Right renal cortex interstitium (tissue), 3 donors: ENCODE measurements around the gene DNER. TPM values are rescaled to one million over a fixed set of nuclear protein-coding genes. Genes with fewer than 3 reads are reported as not detected.
"Not testable (repeated sequence)": the region's sequence is repeated elsewhere in the genome, so short reads cannot be mapped to it uniquely, and the experiment has no call there.

Experiments
- DNase-seq, 3 donors: peaks; one replicate each; pipeline ENCODE4 v3.0.0-alpha.2; 2013; ENCODE audit warnings: low read depth in 3 of 3, low spot score in 2 of 3
- polyA plus RNA-seq, 3 donors: library from polyadenylated mRNA; unstranded; fragments of 120-200 nt; gene quantifications; one replicate each; pipeline ENCODE4 v1.2.1, GENCODE V29; 2013; ENCODE audit not compliant: insufficient read length in 3 of 3

The DNER gene
- polyA plus RNA-seq, 3 donors, result 66.7 to 67.9 (median 67.7) TPM

DNA sequence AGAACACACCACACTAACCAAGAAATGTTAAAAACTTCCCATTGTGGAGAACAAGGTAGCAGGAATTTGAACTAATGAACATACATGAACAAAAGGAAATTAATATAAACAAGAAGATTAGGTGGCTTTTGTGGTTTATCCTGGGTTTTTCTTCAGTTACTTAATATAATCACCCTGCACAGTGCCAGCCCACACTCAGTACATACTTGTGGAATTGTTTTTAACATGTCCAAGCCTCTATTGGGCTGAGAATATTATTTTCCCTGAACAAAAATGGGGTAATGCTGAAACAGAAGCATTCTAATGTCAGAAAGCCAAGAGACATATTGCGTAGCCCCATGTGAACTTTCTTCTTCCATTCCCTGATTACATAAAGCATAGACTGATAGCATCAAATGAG lies 202.8 kb downstream of the DNER start:
- DNase-seq, result no peak

- not testable (repeated sequence) for DNase-seq
Observed at GRCh38 chr2:229506699-229507098, 207.7 kb downstream of the DNER start.

DNA sequence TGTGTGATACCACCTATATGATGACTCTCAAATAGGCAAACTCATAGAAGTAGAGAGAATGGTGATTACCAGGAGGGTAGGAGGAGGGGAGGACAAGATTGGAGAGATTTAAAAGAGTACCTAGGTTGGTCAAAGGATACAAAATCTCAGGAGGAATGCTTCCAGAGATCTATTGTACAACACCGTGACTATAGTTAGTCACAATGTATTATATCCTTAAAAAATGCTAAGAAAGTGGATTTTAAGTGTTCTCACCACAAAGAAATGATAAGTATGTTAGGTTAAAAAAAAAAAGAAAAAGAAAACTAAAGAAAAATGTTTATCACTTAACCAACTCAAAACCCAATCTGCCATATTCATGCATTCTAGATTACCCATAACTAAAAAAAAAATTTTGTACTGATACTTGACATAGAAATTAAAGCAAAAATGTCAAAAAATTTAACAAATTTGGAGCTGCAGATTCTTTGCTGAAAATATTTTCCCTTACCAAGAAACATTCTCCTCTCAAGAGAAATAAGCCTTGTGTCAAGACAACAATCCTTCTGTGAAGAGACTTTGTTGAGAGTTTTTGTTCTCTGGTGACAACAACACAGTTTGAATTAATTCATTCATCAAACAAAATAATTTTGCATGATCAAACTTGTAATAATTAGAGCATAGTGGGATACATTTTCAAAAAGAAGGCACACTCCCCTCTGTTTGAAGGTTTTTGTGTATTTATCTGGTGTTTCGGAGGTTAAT lies 213.1 kb downstream of the DNER start:
- DNase-seq, result no peak

GRCh38 chr2:229492034-229492433 lies 222.3 kb downstream of the DNER start:
- DNase-seq, result no peak

DNA sequence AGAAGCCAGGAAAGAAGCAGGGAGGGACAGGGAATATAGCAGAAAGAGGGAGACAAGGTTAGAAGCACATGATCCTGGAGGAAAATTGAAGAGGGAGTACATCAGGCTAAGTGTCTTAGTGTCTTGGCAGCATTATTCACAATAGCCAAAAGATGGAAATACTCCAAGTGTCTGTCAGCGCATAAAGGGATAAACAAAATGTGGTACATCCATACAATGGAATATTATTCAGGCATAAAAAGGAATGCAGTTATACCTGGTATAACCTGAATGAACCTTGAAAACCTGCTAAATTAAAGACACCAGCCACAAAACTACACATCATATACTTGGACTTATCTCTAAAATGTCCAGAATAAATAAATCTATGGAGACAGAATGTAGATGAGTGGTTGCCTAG lies 224.2 kb downstream of the DNER start:
- DNase-seq, result no peak

- no peak for DNase-seq
Observed at GRCh38 chr2:229489016-229489415, 225.3 kb downstream of the DNER start.

DNA sequence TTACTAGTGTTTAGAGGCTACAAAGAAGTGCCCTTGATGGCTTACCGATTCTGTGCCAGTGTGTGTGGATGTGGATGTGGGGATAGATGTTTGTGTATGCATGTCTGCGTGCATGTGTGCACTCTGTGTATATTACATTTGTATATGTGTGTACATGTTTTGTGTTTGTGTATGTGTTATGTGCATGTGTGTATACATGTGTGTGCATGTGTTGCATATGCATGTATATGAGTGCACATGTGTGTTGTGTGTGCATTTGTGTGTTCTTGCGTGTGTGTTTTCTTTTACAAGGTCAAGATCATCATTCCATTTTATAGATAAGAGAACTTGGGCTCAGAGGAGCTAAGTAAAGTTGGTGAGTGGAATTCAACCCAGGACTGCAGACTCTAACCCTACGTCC lies 226.1 kb downstream of the DNER start:
- DNase-seq, result no peak

- DNase-seq, result no peak
Observed at GRCh38 chr2:229486673-229487072, 227.7 kb downstream of the DNER start.

DNA sequence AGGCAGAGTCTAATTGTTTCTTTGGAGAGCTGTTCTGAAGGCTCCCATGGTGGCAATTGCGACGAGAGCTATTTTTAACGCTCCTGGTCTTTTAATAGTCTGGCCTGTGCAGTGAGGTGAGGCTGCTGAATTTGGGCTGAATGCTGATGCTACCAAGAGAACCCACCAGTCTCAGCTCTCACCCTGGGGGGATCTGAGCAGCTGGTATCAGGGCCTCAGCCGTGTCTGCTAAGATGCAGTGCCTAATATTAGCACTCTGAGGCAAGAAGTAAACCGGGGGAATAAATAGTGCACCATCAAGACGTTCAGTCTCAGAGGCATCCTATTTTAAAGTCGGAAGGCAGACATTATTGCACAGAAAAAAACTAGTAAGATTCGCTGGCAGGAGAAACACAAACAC lies 228.5 kb downstream of the DNER start:
- no peak for DNase-seq

- no peak for DNase-seq
Observed at GRCh38 chr2:229477269-229477755, 237.0 kb downstream of the DNER start.

GRCh38 chr2:229475778-229476177 lies 238.6 kb downstream of the DNER start:
- no peak for DNase-seq

DNA sequence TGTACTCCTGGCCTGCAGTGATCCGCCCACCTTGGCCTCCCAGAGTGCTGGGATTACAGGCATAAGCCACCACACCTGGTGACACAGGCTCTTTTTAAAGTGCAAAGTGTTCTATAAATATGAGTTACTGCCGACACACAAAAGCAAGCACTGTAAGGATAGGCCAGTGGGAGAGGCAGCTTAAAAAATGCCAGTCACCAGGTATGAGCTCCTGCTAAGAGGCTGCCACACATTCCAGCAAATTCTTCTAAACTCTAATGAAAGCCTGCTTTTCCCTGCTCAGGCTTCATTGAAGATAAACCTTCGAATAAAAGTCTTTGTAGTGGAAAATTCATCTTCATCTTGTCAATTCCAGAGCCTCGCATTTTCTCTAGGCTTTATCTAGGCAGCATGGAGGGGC lies 240.2 kb downstream of the DNER start:
- DNase-seq, result no peak

DNA sequence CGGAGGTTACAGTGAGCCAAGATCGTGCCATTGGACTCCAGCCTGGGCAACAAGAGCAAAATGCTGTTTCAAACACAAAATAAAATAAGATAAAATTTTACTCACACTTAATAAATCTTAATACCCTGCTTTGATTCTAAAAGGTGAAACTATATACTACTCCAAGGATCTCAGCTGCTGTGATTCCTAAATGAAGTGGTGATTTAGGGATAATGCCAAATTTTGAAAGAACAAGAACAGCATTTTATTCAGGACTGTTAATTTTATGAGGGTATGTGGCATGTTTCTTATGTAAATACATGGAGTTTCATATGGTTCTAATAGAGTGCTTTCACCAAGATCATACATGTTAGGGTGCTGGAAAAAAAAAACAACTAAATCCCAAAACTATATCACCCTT lies 243.6 kb downstream of the DNER start:
- DNase-seq, result no peak

DNA sequence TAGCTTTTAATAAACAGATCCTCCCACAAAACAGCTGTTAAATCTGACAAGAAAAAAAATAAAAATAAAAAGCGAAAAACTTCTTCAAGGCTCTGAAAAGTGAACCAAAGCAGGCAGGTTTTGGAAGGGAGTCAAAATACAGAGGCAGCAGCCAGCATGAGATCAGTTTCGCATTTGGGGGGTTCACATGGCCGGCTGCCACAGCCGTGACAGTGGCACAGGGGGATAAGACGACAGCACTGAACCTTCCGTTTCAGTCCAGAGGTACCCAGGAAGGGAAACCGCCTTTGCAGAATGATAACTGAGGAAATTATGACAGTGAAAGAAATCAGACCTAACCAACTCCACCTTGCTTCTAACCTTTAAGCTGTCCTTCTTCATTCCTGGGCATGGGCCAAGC lies 246.6 kb downstream of the DNER start:
- DNase-seq, result no peak

GRCh38 chr2:229463841-229464346 lies 250.5 kb downstream of the DNER start:
- no peak for DNase-seq

DNA sequence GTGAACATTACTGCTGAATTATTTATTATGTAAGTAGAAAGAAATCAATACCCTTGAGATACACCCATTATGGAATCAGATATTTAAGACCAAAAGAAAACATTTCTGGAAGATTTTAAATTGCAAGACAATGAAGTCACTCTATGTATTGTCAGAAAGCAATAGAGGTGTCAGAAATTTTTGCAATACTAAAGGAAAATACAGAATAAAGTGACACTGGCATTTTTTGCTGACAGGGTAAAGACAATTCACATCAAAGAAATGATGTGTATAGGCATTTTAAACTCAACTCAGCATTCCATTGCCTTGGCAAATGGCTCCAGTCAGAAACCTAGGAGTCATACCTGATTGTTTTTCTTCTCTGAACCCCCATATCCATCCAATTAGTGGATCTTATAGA lies 252.2 kb downstream of the DNER start:
- DNase-seq, result no peak

DNA sequence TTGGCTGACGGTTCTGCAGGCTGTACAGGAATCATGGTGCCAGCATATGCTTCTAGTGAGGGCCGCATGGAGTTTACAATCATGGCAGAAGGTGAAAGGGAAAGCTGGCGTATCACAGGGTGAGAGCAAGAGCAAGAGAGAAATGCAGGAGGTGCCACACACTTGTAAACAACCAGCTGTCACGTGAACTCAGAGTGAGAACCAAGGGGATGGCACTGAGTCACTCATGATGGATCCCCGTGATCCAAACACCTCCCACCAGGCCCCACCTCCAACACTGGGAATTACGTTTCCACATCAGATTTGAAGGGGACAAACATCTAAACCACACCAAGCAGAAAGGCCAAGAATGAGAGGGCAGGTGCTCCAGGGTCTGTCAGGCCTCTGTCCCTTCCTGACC lies 258.3 kb downstream of the DNER start:
- no peak for DNase-seq

DNA sequence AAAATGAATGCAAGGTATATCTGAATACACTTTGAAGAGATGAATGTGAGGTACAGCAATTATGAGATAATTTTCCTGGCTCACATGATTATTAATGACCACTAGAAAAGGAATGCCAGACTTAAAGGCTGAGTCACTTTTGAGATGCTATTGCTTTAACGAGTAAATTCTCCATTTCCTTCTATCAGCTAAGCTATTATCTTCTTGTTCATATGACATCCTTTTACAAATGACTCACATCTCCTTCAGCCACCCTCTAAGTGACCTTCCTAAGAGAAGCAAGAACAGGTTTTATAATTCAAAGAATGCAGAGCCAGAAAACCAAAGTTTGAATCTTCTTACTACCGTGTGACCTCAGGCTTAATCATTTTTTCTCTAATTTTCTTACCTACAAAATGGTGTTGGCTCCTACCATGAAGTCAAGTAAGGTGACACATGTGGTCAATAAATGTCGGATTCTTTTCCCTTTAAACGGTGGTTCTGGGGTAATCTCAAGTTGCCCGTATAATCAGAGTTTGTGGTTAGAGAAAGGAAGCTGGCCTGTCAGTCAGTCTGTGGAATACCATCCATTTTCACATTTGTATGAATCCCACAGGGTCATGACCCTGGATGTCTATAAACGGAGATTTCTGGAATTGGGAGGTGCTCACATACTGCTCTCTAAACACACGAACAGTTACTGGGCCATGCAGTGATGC lies 259.3 kb downstream of the DNER start:
- no peak for DNase-seq

DNA sequence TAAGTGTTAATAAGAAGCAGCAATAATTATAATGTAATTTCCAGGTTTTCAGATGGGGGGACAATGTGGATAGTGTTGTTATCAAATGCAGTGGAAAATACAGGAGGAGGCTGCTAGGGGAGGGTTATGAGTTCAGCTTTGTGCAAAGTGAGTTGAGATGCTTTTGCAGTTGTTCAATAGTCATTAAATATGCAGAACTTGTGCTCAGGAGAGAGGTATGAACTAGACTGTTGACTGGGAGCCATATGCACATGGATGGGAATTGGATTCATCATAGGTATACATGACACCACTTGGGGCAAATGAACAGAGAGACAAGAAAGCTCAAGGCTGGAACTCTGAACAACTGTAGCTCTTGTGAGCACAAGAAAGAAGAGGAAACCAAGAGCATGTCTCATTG lies 261.1 kb downstream of the DNER start:
- DNase-seq, result no peak

GRCh38 chr2:229451852-229452251 lies 262.5 kb downstream of the DNER start:
- DNase-seq, result no peak

GRCh38 chr2:229447227-229447626 lies 267.1 kb downstream of the DNER start:
- DNase-seq, result no peak

GRCh38 chr2:229446350-229446749 lies 268.0 kb downstream of the DNER start:
- DNase-seq, result no peak
